WERI-Rb-1 (cell line): ENCODE data around the gene TVP23B.
A peak's percentile ranks its signal among the peaks of the same experiment; 100 is the strongest.
"Not testable (repeated sequence)": the region's sequence is repeated elsewhere in the genome, so short reads cannot be mapped to it uniquely, and the experiment has no call there.

Source experiments
- DNase-seq: peaks from one replicate; pipeline ENCODE4 v3.0.0-alpha.2; 2020
- H3K27ac ChIP-seq: fragments of 250-450 bp; sonication (Bioruptor Pico); 2 replicates; pipeline ENCODE4 v1.5.1; 2020; ENCODE audit warnings: mild to moderate bottlenecking, moderate library complexity
- H3K27me3 ChIP-seq: fragments of 250-450 bp; sonication (Bioruptor Pico); 2 replicates; pipeline ENCODE4 v1.5.1; 2021; ENCODE audit warnings: mild to moderate bottlenecking, low read depth, moderate library complexity; ENCODE audit not compliant: insufficient read depth, severe bottlenecking
- H3K36me3 ChIP-seq: fragments of 250-450 bp; sonication (Bioruptor Pico); 2 replicates; pipeline ENCODE4 v1.5.1; 2020; ENCODE audit warnings: mild to moderate bottlenecking, moderate library complexity
- H3K4me3 ChIP-seq: 2 replicates; pipeline ENCODE4 v1.5.1; 2011; ENCODE audit warnings: low read depth, mild to moderate bottlenecking, control low read depth, low read length
- H3K9me3 ChIP-seq: fragments of 250-450 bp; sonication (Bioruptor Pico); 2 replicates; pipeline ENCODE4 v1.5.1; 2021; ENCODE audit warnings: mild to moderate bottlenecking, moderate library complexity; ENCODE audit not compliant: severe bottlenecking
- TF ChIP-seq, protein P1 (sequence below): IDR thresholded peaks from 2 replicates; pipeline ENCODE4 v1.5.1; 2011; ENCODE audit warnings: low read depth, mild to moderate bottlenecking, control low read depth, inconsistent platforms, low read length

The TVP23B gene

DNA sequence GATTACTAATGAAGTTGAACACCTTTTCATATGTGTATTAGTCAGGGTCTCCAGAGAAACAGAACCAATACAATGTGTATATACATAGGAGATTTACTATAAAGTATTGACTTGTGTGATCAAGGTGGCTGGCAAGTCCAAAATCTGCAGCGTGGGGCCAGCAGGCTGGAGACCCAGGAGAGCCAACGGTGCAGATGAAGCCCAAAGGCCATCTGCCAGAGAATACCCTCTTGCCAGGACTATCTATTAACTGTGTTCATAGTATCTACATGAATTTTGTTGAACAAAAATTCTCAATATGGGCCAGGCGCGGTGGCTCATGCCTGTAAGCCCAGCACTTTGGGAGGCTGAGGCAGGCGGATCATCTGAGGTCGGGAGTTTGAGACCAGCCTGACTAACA lies 20.8 kb upstream of the TVP23B start:
- not testable (repeated sequence) for DNase-seq, H3K36me3 ChIP-seq, H3K9me3 ChIP-seq, H3K27ac ChIP-seq, H3K4me3 ChIP-seq, H3K27me3 ChIP-seq

DNA sequence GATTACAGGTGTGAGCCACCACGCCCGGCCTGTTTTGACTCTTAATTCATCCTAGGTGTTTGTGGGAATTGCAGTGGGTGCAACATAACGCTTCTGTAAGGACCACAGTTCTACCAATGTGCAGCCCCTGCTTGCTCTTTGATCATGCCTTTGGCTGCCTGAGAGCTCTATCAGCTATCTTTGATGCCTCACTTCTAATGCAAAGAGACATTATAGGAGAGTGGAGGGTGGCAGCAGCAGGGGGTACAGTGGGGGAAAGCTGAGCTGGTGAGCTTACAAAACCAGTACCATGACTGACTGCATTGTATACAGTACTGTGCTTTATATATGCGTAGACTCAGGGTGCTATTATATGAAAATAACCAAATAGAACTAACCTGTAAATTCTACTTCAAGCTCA lies 10.4 kb upstream of the TVP23B start:
- not testable (repeated sequence) for DNase-seq, H3K4me3 ChIP-seq, H3K27ac ChIP-seq, H3K36me3 ChIP-seq, H3K9me3 ChIP-seq, H3K27me3 ChIP-seq

DNA sequence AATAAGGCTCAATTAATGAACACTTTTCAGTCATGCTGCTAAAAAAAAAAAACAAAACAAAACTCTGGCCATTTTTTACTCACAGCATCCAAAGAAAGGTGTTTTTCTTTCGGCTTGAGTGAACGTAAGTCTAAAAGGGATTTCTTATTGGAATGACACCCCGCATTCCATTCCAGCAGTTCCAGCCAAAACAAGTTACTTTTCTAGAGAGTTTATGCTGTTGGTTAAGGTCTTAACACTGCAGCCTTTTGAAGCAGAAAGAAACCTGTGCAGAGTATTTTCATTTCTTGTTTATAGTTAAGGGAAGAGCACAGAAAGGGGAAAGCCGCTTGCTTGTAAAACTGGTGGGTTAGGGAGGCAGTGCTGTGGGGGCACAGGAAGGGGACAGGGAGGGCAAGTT lies 9.9 kb upstream of the TVP23B start:
- not testable (repeated sequence) for H3K36me3 ChIP-seq, H3K27me3 ChIP-seq, H3K9me3 ChIP-seq, H3K27ac ChIP-seq, DNase-seq, H3K4me3 ChIP-seq

DNA sequence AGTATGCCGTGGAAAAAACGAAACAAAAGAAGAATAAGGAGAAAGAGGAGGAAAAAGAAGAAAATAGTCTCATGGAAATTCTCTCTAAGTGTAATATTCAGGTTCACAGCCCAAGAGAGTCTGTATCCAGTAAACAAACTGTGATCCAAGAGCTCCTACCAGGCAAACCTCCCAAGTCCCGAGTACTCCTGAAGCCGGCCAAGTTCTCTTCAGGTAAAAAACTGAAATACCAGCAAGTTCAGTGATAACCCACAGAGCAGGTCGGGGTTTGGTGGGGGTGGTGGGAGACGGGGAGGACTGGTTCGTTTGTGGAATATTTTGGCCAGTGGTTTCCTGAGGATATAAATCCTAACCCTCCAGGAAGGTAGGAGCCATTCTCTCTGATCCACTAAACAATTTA lies 8.5 kb upstream of the TVP23B start:
- TF ChIP-seq, protein P1, sequence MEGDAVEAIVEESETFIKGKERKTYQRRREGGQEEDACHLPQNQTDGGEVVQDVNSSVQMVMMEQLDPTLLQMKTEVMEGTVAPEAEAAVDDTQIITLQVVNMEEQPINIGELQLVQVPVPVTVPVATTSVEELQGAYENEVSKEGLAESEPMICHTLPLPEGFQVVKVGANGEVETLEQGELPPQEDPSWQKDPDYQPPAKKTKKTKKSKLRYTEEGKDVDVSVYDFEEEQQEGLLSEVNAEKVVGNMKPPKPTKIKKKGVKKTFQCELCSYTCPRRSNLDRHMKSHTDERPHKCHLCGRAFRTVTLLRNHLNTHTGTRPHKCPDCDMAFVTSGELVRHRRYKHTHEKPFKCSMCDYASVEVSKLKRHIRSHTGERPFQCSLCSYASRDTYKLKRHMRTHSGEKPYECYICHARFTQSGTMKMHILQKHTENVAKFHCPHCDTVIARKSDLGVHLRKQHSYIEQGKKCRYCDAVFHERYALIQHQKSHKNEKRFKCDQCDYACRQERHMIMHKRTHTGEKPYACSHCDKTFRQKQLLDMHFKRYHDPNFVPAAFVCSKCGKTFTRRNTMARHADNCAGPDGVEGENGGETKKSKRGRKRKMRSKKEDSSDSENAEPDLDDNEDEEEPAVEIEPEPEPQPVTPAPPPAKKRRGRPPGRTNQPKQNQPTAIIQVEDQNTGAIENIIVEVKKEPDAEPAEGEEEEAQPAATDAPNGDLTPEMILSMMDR = no peak
- no peaks in the 10 kb centered on the region for H3K36me3 ChIP-seq
- DNase-seq = no peak
- H3K27me3 ChIP-seq = no peaks in the 10 kb centered on the region
- H3K27ac ChIP-seq = no peak overlapping the region
- H3K9me3 ChIP-seq = no peaks in the 10 kb centered on the region
- H3K4me3 ChIP-seq = no peak overlapping the region

DNA sequence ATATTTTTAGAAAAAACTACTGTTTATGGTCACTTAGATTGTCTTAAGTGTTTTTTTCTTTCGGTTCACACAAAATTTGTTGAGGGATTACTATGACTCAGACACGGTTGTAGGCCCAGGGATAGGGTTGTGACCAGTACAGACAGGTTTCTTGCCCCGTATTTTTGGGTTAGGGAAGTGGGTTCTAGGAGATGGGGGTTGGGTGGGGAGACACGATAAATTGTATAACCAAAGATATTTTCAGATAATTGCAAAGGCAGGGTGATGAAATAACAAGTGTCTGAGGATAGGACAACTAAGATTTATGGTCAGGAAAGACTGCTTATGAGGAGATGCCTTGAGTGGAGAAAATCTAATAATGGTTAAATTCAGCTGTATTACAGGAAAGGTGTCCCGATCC lies 822 bp downstream of the TVP23B start:
- not testable (repeated sequence) for DNase-seq, H3K27me3 ChIP-seq, H3K27ac ChIP-seq, H3K36me3 ChIP-seq, H3K9me3 ChIP-seq
- H3K4me3 ChIP-seq = peak overlapping the region; percentile 54

DNA sequence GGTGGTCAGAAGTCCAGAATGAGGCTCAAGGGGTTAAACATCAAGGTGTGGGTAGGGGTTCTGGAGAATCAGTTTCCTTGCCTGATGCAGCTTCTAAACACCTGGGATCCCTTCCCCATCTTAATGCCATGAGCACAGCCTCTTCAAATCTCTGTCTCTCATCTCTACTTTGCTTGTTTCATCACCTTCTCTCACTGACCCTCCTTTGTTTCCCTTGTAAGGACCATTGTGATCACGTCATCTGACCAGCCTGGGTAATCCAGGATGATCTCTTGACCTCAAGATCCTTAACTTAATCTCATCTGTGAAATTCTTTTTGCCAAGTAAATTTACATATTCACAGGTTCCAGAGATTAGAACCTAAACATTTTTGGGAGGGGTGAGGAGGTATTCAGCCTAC lies 5.0 kb downstream of the TVP23B start:
- H3K27ac ChIP-seq, H3K4me3 ChIP-seq, H3K36me3 ChIP-seq, H3K9me3 ChIP-seq, H3K27me3 ChIP-seq: not testable (repeated sequence)
- peak; percentile 12 for DNase-seq

DNA sequence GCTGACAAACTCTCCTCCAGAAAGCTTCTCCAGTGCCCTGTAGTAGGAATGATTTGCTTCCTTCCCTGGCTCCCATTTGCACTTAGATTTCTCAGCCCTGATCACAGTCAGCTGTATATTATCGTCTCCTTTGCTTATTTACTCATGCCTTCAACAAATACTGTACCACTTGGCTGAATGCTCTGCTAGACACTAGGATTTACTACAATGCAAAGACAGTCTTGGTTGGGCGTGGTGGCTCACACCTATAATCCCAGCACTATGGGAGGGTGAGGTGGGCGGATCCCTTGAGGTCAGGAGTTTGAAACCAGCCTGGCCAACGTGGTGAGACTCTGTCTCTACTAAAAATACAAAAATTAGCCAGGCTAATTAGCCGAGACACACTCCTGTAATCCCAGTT lies 5.9 kb downstream of the TVP23B start:
- H3K27me3 ChIP-seq, H3K4me3 ChIP-seq, H3K27ac ChIP-seq, DNase-seq, H3K9me3 ChIP-seq, H3K36me3 ChIP-seq: not testable (repeated sequence)

DNA sequence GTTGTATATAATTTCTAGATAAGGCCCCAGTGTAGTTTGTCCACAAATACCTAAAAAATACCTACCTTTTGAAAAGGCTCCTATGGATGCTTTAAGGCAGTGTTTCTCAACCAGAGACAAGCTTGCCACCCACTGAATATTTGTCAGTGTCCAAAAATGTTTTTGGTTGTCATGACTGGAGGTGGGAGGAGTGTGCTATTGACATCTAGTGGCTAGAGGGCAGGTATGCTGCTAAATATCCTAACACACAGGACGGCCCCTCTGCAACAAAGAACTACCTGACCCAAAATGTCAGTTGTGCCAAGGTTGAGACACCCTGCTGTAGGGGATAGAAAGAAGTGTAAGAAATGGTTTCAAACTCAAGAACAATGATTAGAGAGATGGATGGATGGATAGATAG lies 10.4 kb downstream of the TVP23B start:
- not testable (repeated sequence) for H3K27ac ChIP-seq, DNase-seq, H3K27me3 ChIP-seq, H3K9me3 ChIP-seq, H3K4me3 ChIP-seq, H3K36me3 ChIP-seq

DNA sequence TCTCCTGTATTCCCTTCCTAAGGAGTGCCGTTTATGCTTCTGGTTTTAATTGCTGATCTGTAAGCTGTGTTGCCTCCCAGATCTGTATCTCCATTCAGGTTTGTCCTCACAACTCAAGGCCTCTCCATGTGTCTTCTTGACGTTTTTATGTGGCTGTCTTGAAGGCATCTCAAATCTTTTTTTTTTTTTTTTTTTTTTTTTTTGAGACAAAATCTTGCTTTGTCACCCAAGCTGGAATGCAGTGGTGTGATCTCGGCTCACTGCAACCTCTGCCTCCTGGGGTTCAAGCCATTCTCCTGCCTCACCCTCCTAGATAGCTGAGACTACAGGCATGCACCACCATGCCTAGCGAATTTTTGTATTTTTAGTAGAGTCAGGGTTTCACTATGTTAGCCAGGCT lies 13.9 kb downstream of the TVP23B start:
- not testable (repeated sequence) for H3K9me3 ChIP-seq, H3K27me3 ChIP-seq, DNase-seq, H3K36me3 ChIP-seq, H3K4me3 ChIP-seq, H3K27ac ChIP-seq

DNA sequence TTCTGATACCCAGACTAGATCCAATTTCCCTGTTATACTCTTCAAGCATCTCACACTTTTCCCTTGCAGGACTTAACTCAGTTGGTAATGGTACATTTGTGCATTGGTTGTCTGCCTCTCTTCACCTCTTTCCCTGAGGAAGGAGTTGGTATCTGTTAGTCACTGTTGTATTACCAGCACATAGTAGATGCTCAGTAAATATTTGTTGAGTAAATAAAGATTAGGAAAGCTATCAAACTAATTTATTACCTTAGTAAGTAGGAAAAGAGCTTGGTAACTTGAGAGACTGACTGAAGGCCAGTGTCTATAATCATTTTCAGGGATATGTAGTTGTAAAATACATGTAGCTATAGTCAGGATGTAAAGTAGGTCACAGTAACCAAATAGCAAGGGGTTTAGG lies 15.9 kb downstream of the TVP23B start:
- not testable (repeated sequence) for DNase-seq, H3K36me3 ChIP-seq, H3K27ac ChIP-seq, H3K4me3 ChIP-seq, H3K27me3 ChIP-seq, H3K9me3 ChIP-seq

DNA sequence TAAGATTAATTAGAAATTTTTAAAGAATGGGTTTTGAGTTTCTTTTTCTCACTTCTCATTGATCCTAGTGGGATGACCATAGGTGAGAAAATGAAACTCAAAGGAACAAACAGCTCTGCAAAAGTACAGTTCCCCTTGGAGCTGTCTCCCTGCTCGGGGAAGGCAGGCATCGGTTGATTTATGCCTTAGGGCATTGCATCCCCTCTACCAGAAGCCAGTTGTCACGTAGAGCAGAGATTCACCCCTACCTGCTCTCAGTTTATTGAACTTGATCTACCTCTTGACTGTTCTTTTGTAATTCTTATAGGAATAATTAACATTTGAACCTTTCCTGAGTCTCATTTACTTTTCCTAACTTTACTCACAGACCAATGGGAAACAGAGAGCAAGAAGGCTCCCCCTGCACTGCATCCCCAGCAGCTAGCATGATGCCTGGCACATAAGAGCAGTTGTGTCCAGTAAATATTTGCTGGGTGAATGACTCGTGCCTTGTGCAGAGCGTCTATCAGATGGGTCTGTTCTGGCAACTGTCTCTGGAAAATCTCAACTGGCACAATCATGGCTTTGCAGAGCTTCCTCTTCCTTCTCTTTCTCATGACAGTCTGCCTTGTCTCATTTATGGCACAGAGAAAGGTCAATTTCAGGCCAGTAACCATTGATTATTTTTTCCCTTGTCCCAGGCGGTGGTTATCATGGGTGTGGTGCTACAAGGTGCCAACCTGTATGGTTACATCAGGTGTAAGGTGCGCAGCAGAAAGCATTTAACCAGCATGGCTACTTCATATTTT lies 22.7 kb downstream of the TVP23B start:
- H3K27ac ChIP-seq, H3K27me3 ChIP-seq, H3K4me3 ChIP-seq, H3K9me3 ChIP-seq, H3K36me3 ChIP-seq, DNase-seq: not testable (repeated sequence)

DNA sequence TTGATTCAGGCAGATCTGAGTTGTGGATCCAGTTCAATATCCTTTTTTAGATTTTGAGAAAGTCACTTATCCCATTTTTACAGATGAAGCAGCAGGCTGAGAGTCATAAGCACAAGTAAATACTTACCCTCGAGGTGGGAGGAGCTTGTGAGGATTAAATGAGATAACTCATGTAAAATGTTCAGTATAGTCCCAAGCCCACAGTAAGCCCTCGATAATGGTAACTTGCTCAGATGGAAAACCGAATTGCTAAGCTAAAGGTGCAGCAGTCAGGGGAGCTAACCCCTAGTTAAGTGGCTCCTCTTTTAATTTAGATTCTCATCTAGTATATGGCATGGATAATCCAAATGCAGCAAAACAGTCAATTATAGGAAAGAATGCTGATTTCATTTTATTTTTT lies 34.9 kb downstream of the TVP23B start:
- H3K9me3 ChIP-seq, H3K4me3 ChIP-seq, H3K27ac ChIP-seq, H3K36me3 ChIP-seq, H3K27me3 ChIP-seq: not testable (repeated sequence)
- DNase-seq = peak; percentile 8
